GM13977 (cell line): ENCODE data around the gene VTA1.

Experiments used
- DNase-seq: peaks from one replicate; pipeline ENCODE4 v3.0.0; 2012; ENCODE audit warnings: low spot score
- CTCF ChIP-seq: IDR thresholded peaks from 2 replicates; pipeline ENCODE4 v1.5.1; 2012; ENCODE audit warnings: mild to moderate bottlenecking, control low read depth; ENCODE audit not compliant: insufficient read depth; ENCODE audit errors: extremely low read depth, missing control alignments
- in situ Hi-C: fragments of 300-500 bp; cut with MboI; formaldehyde crosslinking; loops from one replicate; pipeline ENCODE4 v1.12.0; 2022; ENCODE audit warnings: low sequenced_read_pairs, low pct_unique_long_range_greater_than_20kb, mixed read lengths, inconsistent platforms; ENCODE audit not compliant: unreplicated experiment

The VTA1 gene

GRCh38 chr6:142258757-142259156, 111.7 kb downstream of the VTA1 start:
- in situ Hi-C loops, result no loop called here
- TF ChIP-seq CTCF, result no peak
- DNase-seq, result no peak

- in situ Hi-C loops, result no loop called here
- no peak for TF ChIP-seq CTCF
- DNase-seq, result no peak
Observed at GRCh38 chr6:142260748-142261147, 113.7 kb downstream of the VTA1 start.

GRCh38 chr6:142262231-142262630, 115.2 kb downstream of the VTA1 start:
- no peak for DNase-seq

GRCh38 chr6:142265476-142265875, 118.4 kb downstream of the VTA1 start:
- in situ Hi-C loops, result no loop called here
- no peak for DNase-seq
- TF ChIP-seq CTCF, result no peak

More at GRCh38 chr6:142262231-142262630, 115.2 kb downstream of the VTA1 start:
- in situ Hi-C loops, result no loop called here
- no peak for TF ChIP-seq CTCF

GRCh38 chr6:142266060-142266459, 119.0 kb downstream of the VTA1 start:
- no peak for TF ChIP-seq CTCF

GRCh38 chr6:142271476-142271875, 124.4 kb downstream of the VTA1 start:
- in situ Hi-C loops, result no loop called here
- TF ChIP-seq CTCF, result no peak
- no peak for DNase-seq

More at GRCh38 chr6:142266060-142266459, 119.0 kb downstream of the VTA1 start:
- DNase-seq, result no peak
- in situ Hi-C loops, result no loop called here
